NCI-H2196 (cell line): ENCODE measurements around the gene LIF.

Experiments used
- DNase-seq: peaks from one replicate; lab custom pipeline; 2025; ENCODE audit not compliant: unreplicated experiment; lab: John Stamatoyannopoulos, UW

LIF gene

DNA sequence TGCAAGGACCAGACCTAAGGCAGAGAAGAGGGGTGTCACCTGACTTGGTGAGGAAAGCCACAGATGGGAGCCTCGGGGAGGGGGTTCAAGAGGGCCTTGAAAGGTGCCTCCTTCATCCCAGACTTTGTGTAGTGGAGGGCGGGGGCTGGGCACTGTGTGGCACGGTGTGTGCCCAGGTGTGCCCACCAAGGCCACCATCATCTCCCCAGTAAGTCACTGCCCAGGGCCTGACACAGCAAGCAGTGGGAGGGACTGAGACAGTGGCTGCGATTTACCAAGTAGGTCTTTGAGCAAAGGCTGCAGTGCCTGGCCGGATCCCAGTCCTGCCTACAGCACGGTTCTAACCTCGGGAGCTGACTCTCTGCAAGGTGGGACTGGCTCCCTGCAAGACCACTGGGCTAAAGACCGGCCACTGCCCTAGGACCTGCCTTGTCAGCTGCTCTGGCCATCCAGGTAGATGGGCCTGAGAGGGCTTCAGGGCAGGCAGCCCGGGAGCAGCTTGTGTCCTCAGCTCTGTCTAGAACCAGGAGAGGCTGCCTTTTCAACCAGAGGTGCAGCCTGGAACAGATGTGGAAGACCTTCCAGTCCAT lies 18.7 kb upstream of the LIF start:
- DNase-seq, result no peak

DNA sequence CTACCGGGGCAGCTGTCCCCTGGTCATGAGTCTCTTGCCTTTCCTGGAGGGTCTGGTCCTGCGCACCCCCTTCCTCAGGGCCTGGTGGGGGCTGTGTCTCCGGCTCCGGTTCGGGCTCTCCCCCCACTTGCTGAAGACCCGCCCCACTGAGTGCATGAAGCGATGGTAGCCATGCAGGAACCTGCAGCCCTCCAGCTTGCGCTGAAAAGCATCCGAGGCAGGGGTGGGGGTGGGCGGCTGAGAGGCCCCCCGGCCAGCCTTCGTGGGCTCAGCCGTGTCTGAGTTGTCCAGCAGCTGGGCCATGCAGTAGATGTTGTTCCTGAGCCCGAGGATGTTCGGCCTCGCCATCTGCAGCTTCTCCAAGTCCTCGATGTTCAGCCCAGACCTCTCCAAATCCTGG lies 17.3 kb upstream of the LIF start:
- no peak for DNase-seq

DNA sequence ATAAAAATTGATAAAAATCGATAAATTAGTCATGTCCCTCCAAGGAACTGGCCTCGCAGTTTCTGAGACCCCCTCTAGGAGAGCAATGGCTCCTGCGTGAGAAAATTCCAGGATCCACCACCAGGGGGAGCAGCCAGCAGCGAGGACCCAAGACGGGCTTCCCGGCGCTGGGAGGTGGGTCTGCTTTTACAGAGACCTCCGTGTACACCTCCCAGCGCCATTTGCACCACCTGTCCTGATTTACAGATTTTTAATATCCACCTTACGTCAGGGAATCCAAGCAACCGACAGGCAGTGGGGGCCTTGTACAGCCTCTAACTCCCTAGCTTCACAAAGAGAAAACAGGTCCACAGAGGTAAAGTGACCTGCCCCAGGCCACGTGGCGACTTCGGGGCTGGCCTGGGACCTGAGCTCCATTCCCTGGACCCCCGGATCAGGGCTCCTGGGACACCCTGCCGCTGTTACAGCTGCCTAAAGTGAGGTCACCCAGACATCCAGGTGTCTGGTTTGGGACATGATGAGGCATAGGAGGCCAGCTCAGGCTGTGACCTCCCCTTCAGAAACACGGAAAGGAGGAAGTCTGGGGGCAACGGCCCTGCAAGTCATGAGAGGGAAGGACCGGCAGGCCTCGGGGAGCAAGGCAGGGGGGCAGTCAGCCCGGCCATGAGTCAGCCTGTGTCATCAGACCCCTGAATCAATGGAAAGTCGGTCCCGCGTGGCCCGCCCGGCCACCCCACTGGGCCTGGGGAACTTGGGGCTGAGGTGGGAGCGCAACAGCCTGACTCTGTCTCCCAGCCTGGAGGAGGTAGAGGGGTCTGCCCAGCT lies 16.6 kb upstream of the LIF start:
- DNase-seq, result peak; percentile 34

DNA sequence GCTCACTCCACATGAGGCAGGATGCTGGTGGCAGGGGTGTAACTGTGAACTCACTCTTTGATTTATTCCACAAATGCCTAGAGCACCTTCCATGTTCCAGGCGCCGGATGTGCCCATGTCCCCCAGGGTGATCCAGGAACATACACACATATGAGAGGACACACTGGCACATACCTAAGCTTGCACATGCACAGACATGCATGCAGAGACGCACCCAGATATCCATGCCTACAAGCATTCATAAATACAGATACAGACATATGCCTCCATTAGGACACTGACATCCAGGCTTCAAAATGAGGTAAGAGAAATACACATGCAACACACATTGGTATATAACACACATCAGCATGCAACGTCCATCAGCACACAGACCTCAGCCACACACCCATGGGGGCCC lies 15.6 kb upstream of the LIF start:
- no peak for DNase-seq

DNA sequence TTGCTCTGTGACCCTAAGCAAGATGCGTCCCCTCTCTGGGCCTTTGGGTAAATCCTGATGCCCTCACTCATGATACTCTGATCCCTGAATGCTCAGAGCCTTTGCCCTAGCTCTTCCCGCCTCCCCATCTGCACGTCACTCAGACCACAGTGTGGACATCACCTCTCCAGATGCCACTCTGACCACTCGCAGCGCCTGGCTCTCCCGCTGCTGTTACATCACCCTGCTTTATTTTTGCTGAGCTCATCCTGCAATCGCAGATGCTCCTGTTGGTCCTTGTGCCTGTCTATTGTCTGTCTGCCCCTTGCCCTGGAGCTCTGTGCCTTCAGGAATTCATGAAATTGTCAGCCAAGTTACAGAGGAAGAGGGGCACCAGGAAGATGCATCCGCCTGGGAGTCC lies 14.6 kb upstream of the LIF start:
- no peak for DNase-seq

DNA sequence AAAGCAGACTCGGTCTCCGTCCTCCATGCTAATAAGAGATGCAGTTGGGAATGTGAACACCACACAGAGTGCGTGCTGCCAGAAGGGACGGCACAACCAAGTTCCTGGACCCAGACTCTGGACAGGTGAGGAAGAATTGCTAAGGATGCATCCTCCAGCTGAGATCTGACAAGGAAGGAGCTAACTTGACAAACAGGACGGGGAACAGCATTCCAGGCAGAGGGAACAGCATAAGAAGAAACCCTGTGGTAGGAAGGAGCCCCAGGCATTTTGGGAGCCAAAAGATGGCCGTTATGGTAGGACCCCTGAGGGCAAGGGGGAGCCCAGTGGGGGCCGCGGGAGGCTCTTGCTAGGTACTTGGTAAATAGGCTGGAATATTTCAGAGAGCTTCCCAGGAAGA lies 14.1 kb upstream of the LIF start:
- no peak for DNase-seq

DNA sequence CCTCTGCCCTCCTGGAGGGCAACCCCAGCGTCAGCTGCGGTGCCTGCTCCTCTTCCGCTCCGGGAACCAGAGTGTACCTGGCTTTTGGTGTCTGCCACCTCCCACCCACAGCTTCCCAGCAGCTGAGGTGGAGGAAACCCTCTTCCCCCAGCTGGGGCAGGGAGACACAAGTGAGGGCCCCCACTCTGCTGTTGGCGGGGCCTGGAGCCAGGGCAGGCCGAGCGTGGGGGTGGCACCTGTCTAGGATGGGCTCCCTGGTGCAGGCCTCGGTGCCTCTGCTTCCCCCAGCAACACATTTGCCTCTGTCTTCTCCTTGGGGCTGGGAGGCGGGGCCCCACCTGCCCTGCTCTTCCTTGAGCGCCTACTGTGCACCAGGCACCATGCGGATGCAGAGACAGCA lies 13.7 kb upstream of the LIF start:
- no peak for DNase-seq

DNA sequence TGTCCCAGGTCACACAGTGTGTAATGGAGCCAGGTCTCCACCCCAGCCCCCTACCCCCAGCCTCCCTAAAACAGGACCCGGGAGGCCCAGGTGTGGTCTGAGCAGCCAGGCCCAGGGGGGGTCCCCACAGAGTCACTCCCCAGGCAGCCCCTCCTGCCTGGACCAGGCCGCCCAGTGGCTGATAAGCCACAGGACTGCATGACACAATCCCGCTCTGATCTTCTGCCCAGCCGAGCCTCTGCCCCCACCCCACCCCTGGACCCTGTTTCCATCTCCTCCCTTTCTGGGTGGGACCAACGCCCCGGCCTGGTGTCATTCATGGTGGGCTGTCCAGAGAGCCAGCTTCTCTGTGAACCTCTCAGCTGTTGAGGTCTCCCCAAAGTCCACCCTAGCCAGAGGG lies 7.8 kb upstream of the LIF start:
- DNase-seq, result no peak

DNA sequence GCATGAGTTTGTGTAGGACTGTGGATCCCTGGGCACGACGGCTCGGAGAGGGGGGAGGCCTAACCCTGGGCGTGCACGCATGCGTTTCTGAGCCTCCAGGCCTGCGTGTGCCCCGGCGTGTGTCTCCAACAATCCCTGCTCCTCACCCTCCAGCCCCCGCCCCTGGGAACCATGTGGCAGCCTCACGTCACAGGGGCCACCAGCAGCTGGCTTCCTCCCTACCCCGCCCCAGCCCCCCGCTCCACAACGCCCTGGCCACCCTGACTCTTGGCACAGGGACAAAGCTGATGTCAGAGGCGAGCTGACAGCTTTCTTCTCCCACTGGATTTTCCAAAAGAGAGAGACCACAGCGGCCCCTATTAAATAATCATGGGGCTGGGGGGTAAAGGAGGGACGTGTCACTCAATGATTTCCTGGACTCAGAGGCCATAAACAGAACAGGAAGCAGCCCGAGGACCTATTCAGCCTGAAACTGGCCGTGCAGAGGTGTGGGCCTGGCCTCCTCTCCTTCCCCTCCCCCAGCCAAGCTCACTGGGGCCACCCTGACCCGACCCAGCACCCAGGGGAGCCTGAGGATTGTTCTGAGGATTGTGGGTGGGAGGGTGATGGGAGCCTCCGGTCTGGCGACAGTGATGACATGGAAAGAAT lies 6.8 kb upstream of the LIF start:
- peak; percentile 60 for DNase-seq

DNA sequence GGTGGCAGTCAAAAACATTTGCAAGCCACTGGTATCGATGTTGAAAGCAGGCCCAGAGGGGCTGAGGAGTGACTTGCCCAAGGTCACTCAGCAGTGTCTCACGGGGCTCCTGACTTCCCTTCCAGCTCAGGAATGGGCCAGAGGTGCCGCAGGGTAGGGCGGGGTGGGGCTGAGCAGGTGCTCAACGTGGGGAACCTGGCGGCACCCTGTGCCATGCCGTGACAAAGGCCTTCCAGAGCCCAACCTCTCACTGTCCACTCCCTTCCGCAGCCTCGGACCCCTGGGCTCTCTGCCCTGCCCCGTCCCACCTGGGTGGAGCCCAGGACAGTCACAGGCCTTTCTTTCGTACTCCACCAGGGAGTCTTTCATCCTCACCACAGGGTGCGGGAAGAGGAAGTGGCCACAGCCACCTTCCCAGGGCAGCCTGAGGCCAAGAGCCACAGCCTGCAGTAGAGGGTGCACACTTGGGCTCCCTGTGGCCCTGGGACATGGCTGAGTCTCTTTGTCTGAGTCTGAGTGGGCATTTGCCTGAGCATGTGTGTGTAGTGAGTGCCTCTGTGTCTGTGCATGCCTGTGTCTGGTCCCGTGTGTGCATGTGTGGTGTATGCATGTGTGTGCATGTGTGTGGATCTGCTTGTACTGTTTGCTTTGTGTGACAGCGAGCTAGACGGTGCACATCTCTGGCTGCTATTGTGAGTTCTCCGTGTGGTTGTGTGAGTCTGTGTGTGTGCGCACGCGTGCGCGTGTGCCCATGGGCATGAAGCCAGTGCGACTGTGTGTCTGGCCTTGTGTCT lies 6.0 kb upstream of the LIF start:
- no peak for DNase-seq

DNA sequence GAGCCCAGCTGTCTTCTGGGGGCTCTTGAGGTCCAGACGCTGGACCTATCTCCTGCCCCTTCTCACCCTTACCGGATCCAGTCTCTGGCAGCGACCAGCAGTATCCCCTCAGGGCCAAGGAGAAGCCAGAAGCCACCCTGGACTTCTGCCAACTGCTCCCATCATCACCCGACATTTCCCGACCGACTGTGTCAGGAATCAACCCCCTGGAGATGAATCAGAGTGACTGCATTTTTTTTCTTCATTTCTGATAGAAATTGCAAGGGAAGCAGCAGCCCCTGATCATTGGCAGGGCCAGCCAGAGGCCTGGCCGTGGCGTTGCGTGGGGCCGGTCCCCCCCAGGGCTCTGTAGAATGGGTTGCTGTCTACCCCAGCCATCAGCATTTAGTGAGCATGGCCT lies 5.2 kb upstream of the LIF start:
- DNase-seq, result no peak

DNA sequence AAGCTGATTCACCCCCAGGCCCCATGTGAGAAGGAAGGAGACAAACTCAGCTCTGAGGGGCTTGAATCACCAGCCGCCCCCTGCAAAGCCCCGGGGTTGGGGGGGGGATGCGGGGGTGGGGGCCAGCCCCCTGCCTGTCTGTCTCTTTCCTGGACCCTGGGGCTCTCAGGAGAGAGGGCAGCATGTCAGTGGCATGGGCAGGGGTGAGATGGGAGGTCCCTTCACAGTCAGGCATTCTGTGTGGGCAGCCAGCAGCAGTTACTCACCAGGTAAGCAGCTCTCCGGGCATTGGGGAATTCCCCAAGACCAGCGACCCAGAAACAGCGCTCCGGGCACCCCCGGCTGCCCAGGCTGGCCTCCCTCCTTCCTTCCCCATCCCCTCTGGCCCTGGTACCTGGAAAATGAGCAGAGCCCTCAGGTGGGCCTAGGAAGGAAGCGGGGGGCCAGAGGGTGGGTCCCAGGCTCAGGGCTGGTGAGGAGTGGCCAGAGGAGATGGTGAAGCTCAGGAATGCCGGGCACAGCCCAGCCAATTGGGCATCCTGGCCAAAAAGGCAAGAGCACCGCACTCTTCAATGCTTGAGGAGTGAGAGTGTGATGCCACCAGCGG lies 4.2 kb upstream of the LIF start:
- DNase-seq, result no peak

DNA sequence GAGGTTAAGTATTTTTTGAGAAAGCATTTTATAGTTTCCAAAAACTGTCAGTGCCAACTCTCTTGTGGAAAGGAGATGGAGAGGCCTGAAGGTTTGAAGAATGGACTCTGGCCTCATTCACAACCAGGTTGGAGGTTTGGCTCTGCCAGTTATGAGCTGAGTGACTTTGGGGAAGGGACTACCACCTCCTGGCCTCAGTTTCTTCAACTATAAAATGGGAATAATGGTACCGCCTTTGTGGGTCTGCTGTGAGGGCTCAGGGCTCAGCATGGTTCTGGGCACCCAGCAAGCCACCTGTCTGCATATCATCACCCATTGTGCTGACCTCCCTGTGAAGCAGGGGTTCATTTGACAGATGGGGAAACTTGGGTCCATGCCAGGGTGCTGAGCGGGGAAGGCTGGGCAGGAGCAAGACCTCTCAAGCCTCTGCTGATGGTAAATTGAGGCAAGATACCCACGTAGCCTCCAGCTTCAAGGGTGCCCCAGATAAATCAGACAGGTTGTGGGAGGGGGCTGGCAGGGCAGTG lies 3.5 kb upstream of the LIF start:
- DNase-seq, result no peak

DNA sequence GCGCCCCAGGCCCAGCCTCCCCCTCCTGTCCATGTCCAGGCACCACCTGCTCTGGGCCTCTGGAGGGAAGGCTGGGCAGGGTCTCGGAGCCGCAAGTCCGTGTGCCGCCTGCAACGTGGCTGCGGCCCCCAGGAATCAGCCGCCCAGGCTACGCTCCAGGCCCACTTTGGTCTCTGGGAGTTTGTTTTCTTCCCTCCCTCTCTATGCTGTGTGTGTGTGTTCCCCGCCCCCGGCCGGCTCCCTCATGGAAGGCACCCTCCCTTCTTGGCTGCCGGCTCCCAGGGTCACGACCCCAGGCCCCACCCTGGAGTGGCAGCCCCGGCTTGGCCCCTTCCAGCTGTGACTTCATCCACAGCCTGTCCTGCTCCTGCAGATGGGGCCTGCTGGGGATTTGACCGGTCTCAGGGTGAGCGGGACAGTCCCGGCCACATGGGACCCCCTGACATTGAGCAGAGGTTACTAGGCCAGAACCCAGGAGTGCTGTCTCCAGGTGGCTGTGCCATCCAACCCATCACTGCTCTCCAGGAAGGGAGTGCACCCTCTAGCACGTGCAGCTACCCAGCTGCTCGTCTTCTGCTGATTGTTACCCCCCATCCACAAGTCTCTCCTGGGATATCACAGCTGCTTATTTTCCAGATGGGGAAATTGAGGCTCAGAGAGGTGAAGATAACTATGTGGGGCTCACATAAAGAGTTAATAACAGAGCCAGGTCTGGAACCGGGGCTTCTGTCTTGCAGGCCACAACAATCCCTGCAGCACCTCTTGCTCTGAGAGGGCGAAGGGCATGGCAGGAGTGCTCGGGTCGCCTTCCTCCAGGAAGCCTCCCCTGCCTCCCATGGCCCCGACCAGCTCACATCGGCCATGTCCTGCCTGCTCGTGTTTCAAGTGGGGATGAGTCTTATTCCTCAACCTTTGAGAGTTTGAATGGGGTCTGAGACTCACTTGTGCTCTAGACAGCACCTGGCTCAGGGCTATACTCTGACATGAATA lies 2.8 kb upstream of the LIF start:
- no peak for DNase-seq

DNA sequence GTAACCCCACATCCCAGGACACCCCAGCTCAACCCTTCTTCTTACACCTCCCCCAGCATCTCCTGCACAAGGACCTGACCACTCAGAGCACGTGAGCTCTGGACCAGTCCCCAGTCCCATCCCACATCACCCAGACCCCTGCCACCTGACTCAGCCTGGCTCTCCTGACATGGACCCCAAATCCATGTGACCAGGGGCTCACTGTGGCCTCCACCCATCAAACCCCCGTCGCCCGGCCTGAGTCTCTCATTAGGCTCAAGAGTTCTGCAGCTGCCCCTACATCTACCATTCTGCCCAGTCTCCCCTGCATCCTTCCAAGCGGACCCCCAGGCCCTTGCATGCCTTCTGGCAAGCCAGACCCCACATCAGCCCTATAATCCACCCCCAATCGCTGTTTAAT lies 1.9 kb upstream of the LIF start:
- DNase-seq, result no peak

DNA sequence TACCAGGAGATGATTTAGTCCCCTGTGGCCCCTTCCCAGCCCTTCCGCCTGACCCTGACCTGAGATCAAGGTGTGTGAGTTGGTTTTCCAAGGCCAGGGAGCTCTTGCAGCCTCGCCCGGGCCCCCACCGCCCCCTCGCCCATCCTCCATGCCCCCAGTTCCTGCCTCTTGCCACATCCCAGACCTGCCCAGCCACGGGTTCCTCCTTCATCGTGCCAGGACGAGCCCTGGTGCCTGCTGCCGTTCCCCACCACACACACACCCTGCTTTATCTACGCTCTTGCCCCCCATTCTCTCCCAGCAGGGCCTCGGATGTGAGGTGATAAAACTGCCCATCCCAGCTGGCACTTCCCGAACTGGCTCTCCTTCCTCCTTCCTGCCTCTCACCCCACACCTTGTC lies 1.4 kb upstream of the LIF start:
- no peak for DNase-seq

DNA sequence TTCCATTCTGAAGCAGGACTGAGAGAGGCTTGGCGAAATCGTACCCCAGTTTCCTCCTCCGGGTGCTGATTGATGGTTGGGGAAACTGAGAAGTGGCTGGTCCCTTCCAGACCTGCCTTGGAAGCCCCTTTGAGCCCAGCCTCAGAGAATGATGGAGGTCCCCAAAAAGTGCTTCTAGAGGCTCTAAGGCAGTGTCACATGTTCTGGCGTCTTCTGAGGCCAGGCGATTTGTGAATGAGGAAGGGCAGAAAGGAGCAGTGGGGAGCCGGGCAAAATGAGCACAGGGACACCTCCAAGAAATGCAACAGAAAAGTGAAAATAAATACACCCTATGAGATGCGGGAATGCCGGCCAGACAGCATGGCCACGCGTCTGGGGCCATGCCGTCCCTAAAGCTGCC lies 1.0 kb upstream of the LIF start:
- DNase-seq, result no peak

DNA sequence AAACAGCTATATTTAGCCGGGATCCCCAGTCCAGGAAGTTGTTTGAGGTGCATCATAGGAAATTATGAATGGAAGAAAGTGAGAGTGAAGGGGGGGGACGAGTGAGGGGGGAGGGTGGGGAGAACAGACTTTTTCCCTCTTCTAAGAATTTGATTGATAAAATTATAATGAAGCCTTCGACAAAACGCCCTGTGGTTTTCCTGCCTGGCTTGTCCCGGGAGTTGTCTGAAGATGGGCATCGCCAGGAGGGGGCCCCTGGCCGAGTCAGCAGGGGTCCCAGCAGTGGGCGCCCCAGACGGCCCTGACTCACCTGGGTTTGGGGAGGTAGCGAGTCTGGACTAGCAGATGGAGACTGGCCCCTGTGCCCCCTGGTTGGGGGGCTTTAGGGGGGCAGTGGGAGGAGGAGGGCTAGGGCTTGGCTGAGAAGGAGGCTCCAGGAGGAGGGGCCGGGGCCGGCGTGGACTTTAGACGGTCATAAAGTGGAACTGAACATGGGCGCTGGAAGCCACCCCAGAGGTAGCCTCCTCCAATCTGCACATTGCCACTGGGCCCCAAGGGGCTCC lies 336 bp upstream of the LIF start:
- no peak for DNase-seq

DNA sequence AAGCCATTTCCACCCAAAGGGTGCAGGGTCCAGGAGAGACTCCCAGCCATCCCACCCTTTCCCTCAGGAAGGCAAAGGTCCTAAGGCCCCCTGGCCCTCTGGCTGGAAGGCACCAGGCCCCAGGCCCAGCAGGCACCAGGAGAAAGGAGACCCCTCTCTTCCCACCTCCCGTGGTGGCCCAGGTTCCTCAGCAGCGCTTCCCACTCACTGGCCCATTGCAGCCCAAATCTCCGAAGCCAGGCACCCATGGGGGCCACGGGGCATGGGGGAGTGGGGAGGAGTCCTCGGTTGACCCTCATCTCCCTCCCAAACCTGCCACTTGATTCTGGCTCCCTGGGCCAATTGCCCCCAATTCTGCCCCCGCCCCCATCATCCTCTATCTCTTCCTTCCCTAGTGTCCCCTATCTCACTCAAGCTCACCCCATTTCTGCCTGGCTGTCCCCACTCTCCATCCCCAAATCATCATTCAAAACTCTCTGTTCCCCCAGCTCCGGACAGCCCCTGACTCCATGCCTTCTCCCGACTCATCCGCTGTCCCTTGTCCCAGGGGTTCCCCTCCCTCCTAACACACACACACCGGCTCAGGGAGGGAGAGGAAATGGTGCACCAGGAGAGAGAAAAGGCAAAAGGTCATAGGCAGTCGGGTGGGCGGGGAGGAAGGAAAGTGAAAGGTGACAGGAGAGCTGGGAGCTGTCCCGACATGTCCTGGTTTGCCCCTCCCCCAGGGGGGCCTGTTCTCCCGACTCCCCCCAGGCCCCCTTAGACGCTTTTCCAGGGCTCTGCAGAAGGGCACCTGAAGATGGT lies 1.2 kb downstream of the LIF start:
- no peak for DNase-seq
